Upper lobe of left lung (tissue), 6 donors: ENCODE results near the gene CD58. TPM values are rescaled to one million over a fixed set of nuclear protein-coding genes. Genes with fewer than 3 reads are reported as not detected.
A peak's percentile ranks its signal among the peaks of the same experiment; 100 is the strongest.
"Not testable (repeated sequence)": the region's sequence is repeated elsewhere in the genome, so short reads cannot be mapped to it uniquely, and the experiment has no call there.

Experiments
- ATAC-seq, 2 donors: fragments of 200-7000 bp; cut with Tn5 transposase; one replicate each; pipeline ENCODE4 v1.9.1; 2022; ENCODE audit warnings: mild to moderate bottlenecking in 2 of 2, moderate library complexity in 2 of 2; ENCODE audit not compliant: low FRiP score in 2 of 2
- DNase-seq, 2 donors: peaks; one replicate each; pipeline ENCODE4 v3.0.0-alpha.2; 2019 to 2020
- H3K27ac ChIP-seq, 4 donors: fragments of 200-600 bp; sonication (generic); one replicate each; pipeline ENCODE4 v1.5.1; 2016 to 2019
- H3K27me3 ChIP-seq, 4 donors: fragments of 200-600 bp; sonication (generic); one replicate each; pipeline ENCODE4 v1.5.1; 2017 to 2019
- H3K36me3 ChIP-seq, 4 donors: fragments of 200-600 bp; sonication (generic); one replicate each; pipeline ENCODE4 v1.5.1; 2016 to 2019
- H3K4me1 ChIP-seq, 4 donors: fragments of 200-600 bp; sonication (generic); one replicate each; pipeline ENCODE4 v1.5.1; 2018 to 2019
- H3K4me3 ChIP-seq, 4 donors: fragments of 200-600 bp; sonication (generic); one replicate each; pipeline ENCODE4 v1.5.1; 2017 to 2019; ENCODE audit warnings: mild to moderate bottlenecking in 2 of 4, moderate library complexity in 1 of 4
- H3K9me3 ChIP-seq, 4 donors: fragments of 200-600 bp; sonication (generic); one replicate each; pipeline ENCODE4 v1.5.1; 2018 to 2019
- EP300 ChIP-seq, 4 donors: sonication (generic); formaldehyde crosslinking; IDR thresholded peaks; one replicate each; pipeline ENCODE4 v1.5.1; 2017; ENCODE audit warnings: antibody characterized with exemption in 4 of 4, control low read depth in 2 of 4
- POLR2A ChIP-seq, 4 donors: fragments of 450-650 bp; IDR thresholded peaks; one replicate each; pipeline ENCODE4 v1.5.1; 2016 to 2017; ENCODE audit warnings: antibody characterized with exemption in 4 of 4, mild to moderate bottlenecking in 2 of 4
- POLR2AphosphoS5 ChIP-seq, 2 donors: sonication (generic); formaldehyde crosslinking; IDR thresholded peaks; one replicate each; pipeline ENCODE4 v1.5.1; 2017; ENCODE audit warnings: antibody characterized with exemption in 2 of 2
- WGBS, 2 donors: methylation state at CpG; one replicate each; pipeline ENCODE4 v1.1.5; 2017 to 2018; 5-methylcytosine and 5-hydroxymethylcytosine counted together
- total RNA-seq, 6 donors: library from RNA; depleted of rRNA in 4 of 6; stranded (reverse); fragments of >200 nt in 4 of 6; gene quantifications; one replicate each; pipeline versions ENCODE4 v1.1.0 to v1.2.1, GENCODE V29; 2016 to 2021
- TF ChIP-seq, protein P1 (sequence below), 6 experiments: fragments of 450-650 bp in 4 of 6; fragments of 200-600 bp in 2 of 6; sonication (generic) in 2 of 6; IDR thresholded peaks; one replicate each; pipeline ENCODE4 v1.5.1; 2016 to 2019; ENCODE audit warnings: antibody characterized with exemption in 6 of 6
- donor health status: DM: no; HTN: no; CAD: no; lungs with moderate emphysema.
- donor health status: DM: no; HTN: yes; CAD: no; lungs with severe emphysema.

Gene CD58
- total RNA-seq, 6 donors from 2014 or later, result 17.8 to 52.0 (median 32.4) TPM

DNA sequence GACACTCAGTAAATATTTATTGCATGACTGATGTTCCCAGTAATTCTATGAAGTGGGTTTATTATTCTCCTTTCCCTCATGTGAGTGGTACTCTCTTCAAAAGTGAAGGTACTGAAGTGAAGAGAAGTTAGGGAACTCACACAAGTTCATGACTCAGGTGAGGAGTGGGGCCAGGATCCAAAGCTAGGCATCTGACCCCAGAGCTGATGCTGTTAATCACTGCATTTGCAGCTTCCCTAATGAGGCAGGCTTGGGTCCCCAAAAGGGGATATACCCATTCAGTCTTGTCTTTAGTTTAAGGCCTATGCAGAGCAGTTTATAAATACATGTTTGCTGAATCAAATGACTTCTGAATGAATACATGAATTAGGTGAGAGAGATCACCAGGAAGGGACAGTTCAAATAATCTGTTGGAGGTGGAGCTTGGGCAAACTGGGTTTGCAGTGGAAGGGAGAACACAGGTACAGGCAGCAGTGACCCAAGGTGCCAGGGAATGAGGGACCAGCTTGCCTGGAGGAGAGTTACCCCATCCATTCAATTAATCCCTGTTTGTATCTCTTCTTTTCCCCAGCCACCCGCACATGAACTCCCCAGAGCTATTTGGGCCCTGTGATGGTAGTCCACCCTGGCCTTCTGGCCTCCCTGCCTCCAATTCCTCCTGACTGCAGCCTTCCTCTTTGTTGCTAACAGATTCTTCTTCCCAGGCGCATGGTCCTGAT lies 2.0 kb downstream of the CD58 start:
- no peak for ATAC-seq
- no peak for DNase-seq
- H3K27me3 ChIP-seq, result no peaks in the 10 kb centered on the region
- peaks cover 24 to 49% (median 30%) of the 10 kb centered on the region in 4 donors for H3K4me1 ChIP-seq
- H3K9me3 ChIP-seq, result no peaks in the 10 kb centered on the region
- TF ChIP-seq, protein P1, sequence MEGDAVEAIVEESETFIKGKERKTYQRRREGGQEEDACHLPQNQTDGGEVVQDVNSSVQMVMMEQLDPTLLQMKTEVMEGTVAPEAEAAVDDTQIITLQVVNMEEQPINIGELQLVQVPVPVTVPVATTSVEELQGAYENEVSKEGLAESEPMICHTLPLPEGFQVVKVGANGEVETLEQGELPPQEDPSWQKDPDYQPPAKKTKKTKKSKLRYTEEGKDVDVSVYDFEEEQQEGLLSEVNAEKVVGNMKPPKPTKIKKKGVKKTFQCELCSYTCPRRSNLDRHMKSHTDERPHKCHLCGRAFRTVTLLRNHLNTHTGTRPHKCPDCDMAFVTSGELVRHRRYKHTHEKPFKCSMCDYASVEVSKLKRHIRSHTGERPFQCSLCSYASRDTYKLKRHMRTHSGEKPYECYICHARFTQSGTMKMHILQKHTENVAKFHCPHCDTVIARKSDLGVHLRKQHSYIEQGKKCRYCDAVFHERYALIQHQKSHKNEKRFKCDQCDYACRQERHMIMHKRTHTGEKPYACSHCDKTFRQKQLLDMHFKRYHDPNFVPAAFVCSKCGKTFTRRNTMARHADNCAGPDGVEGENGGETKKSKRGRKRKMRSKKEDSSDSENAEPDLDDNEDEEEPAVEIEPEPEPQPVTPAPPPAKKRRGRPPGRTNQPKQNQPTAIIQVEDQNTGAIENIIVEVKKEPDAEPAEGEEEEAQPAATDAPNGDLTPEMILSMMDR (IDR thresholded peaks at IDR 0.05), result no peak
- TF ChIP-seq EP300 (IDR thresholded peaks at IDR 0.05) (no peak), POLR2AphosphoS5 (IDR thresholded peaks at IDR 0.05) (no peak)
- peak overlapping the region in 1 of 4 donors; percentile 100 for H3K27ac ChIP-seq
- H3K4me3 ChIP-seq, result peak overlapping the region in 2 of 4 donors; percentile 77 to 83
- no peaks in the 10 kb centered on the region for H3K36me3 ChIP-seq
- WGBS, 2 donors, result 95 to 100% methylated on average over 2 of the region's 2 CpGs

DNA sequence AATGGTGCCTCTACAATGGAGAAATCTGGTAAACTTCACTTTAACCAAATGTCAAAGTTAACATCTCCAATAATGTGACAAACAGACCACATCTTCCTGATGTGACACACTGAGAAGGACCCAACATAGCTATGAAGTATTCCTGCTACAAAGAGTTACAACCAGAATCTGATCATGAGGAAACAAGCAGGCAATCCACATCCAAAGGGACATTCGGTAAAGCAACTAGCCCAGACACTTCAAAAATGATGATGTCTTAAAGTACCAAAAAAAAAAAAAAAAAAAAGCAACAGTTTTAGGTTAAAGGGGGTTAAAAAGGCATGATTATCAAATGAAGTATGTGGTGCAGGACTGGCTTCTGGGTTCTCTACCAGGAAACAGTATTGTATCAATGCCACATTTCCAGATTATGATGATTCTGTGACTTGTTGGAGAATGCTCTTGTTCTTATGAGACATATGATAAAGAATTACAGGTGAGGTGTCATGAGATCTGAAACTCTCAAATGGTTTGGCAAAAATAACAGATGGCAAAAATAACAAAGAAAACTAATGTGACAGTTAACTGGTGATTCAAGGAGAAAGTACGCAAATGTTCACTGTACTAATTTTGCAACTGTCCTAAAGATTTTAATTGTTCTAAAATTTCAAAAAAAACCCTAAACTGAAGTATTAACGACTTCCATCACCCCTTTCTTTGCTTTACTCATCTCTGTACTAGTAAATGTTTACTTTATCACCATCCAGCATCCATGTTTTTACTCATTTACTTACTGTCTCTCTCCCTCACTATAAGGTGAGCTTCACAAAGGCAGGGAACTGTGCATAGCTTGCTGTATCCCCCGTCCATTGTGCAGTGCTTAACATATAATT lies 2.8 kb downstream of the CD58 start:
- Histone ChIP-seq H3K27ac (no peak overlapping the region), H3K36me3 (no peaks in the 10 kb centered on the region), H3K9me3 (no peaks in the 10 kb centered on the region), H3K4me3 (peak overlapping the region in 1 of 4 donors; percentile 77), H3K4me1 (peaks cover 24 to 49% (median 30%) of the 10 kb centered on the region in 4 donors), H3K27me3 (no peaks in the 10 kb centered on the region)
- TF ChIP-seq, protein P1 (IDR thresholded peaks at IDR 0.05), result no peak
- TF ChIP-seq EP300 (IDR thresholded peaks at IDR 0.05) (no peak), POLR2A (IDR thresholded peaks at IDR 0.05) (no peak), POLR2AphosphoS5 (IDR thresholded peaks at IDR 0.05) (no peak)
- 66 to 75% methylated on average over 4 of the region's 4 CpGs for WGBS, 2 donors
- DNase-seq (no peak), ATAC-seq (no peak)

DNA sequence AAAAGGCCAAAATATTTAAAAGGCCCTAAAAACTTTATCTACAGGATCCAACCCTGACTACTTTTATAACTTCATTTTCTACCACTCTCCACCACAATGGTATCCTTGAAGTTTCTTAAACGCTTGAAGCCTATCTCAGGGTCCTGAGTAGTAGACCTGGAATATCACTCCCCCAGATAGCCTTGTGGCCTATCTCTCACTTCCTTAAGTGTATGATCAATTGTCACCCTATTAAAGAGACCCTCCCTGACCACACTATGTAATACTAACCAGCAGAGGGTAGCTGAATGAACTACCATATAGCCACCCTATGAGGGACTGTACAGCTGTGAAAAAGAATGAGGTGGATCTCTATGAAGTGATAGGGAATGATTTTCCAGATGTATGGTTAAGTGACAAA lies 5.6 kb downstream of the CD58 start:
- Histone ChIP-seq H3K27ac (no peak overlapping the region), H3K4me1 (peaks cover 17 to 36% (median 20%) of the 10 kb centered on the region in 4 donors), H3K9me3 (no peaks in the 10 kb centered on the region), H3K4me3 (no peak overlapping the region), H3K36me3 (no peaks in the 10 kb centered on the region), H3K27me3 (no peaks in the 10 kb centered on the region)
- ATAC-seq, result no peak
- TF ChIP-seq, protein P1 (IDR thresholded peaks at IDR 0.05), result no peak
- no peak for TF ChIP-seq POLR2A (IDR thresholded peaks at IDR 0.05)
- no peak for TF ChIP-seq EP300 (IDR thresholded peaks at IDR 0.05)
- TF ChIP-seq POLR2AphosphoS5 (IDR thresholded peaks at IDR 0.05), result no peak
- DNase-seq, result no peak
- WGBS, 2 donors, result 78 to 100% methylated on average over 1 of the region's 1 CpG

DNA sequence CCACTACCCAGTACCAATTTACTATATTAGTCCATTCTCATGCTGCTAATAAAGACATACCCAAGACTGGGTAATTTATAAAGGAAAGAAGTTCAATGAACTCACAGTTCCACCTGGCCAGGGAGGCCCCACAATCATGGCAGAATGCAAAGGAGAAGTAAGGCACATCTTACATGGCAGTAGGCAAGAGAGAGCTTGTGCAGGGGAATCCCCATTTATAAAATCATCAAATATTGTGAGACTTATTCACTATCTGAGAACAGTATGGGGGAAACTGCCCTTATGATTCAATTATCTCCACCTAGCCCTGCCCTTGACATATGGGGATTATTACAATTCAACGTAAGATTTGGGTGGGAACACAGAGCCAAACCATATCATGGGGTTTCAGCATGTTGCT lies 6.4 kb downstream of the CD58 start:
- DNase-seq (no peak), ATAC-seq (no peak)
- TF ChIP-seq EP300 (IDR thresholded peaks at IDR 0.05) (no peak), POLR2AphosphoS5 (IDR thresholded peaks at IDR 0.05) (no peak), POLR2A (IDR thresholded peaks at IDR 0.05) (no peak)
- TF ChIP-seq, protein P1 (IDR thresholded peaks at IDR 0.05), result no peak
- no peaks in the 10 kb centered on the region for H3K27me3 ChIP-seq
- H3K9me3 ChIP-seq, result no peaks in the 10 kb centered on the region
- peaks cover 13 to 32% (median 18%) of the 10 kb centered on the region in 4 donors for H3K4me1 ChIP-seq
- no peaks in the 10 kb centered on the region for H3K36me3 ChIP-seq
- 80 to 100% methylated on average over 1 of the region's 1 CpG for WGBS, 2 donors
- no peak overlapping the region for H3K4me3 ChIP-seq
- H3K27ac ChIP-seq, result no peak overlapping the region

DNA sequence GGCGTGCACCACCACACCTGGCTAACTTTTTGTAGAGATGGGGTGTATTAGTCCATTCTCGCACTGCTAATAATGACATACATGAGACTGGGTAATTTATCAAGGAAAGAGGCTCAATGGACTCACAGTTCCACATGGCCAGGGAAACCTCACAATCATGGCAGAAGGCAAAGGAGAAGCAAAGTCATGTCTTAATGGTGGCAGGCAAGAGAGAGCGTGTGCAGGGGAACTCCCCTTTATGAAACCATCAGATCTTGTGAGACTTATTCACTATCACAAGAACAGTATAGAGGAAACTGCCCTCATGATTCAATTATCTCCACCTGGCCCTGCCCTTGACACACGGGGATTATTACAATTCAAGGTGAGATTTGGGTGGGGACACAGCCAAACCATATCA lies 8.4 kb downstream of the CD58 start:
- not testable (repeated sequence) for H3K4me3 ChIP-seq, H3K9me3 ChIP-seq, H3K36me3 ChIP-seq, H3K27me3 ChIP-seq, ATAC-seq, DNase-seq, H3K27ac ChIP-seq
- WGBS, 2 donors, result 83 to 95% methylated on average over 4 of the region's 4 CpGs
- H3K4me1 ChIP-seq, result peaks cover 0 to 27% (median 13%) of the 10 kb centered on the region in 4 donors
